ENCODE measurements around the gene KLHL6. TPM values are rescaled to one million over a fixed set of nuclear protein-coding genes. Genes with fewer than 3 reads are reported as not detected.

The KLHL6 gene
- total RNA-seq, 1 experiment from 2014 or later, result not detected

DNA sequence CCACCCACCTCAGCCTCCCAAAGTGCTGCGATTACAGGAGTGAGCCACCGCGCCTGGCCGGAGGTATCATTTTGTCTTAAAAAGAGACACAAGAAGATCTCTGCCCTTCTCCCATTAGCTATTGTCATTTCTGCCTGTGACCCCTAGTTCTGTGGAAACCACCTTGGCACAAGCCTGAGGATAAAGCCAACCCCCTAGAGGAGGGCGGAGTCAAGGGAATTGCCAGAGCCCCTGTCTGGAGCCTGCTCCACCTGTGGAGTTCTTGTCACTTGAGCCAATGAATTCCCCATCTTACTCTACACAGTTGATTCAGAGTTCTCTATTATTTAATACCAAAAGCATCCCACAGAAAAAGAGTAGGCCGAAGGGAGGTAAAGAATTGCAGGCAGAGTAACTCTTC lies 34.9 kb upstream of the KLHL6 start:
- Mint-ChIP-seq H3K4me3 (no peak overlapping the region), H3K36me3 (ENCODE audit: insufficient read depth in 1 of 3, low read depth in 3 of 3) (no peaks in the 10 kb centered on the region), H3K4me1 (peaks cover 19 to 28% of the 10 kb centered on the region in 2 experiments), H3K9me3 (no peaks in the 10 kb centered on the region), H3K27ac (peak overlapping the region in 1 of 3 experiments; percentile 17; a peak in 1 of 7 replicates), H3K27me3 (ENCODE audit: low read depth) (peaks cover 2% of the 10 kb centered on the region)
- no CpG with 5 or more reads among the region's 6 CpGs for WGBS (ENCODE audit: extremely low coverage, insufficient read length, low lambda C conversion rate)
- no peak overlapping the region for H2AFZ ChIP-seq (ENCODE audit: low read length)
- no peak overlapping the region for H2BK15ac ChIP-seq (ENCODE audit: low read depth, low read length)
- no peak overlapping the region for H3K23ac ChIP-seq (ENCODE audit: insufficient read length, low read depth, low read length)
- H3K4ac ChIP-seq (ENCODE audit: low read depth, low read length), result no peak overlapping the region
- TF ChIP-seq, protein P1, sequence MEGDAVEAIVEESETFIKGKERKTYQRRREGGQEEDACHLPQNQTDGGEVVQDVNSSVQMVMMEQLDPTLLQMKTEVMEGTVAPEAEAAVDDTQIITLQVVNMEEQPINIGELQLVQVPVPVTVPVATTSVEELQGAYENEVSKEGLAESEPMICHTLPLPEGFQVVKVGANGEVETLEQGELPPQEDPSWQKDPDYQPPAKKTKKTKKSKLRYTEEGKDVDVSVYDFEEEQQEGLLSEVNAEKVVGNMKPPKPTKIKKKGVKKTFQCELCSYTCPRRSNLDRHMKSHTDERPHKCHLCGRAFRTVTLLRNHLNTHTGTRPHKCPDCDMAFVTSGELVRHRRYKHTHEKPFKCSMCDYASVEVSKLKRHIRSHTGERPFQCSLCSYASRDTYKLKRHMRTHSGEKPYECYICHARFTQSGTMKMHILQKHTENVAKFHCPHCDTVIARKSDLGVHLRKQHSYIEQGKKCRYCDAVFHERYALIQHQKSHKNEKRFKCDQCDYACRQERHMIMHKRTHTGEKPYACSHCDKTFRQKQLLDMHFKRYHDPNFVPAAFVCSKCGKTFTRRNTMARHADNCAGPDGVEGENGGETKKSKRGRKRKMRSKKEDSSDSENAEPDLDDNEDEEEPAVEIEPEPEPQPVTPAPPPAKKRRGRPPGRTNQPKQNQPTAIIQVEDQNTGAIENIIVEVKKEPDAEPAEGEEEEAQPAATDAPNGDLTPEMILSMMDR (conservative IDR thresholded peaks at IDR 0.05), result no peak
- no peaks in the 10 kb centered on the region for H3K9me3 ChIP-seq (ENCODE audit: control insufficient read depth, low read depth, low read length)
- H3K79me2 ChIP-seq (ENCODE audit: insufficient read depth, low read length), result no peaks in the 10 kb centered on the region
- no peaks in the 10 kb centered on the region for H3K23me2 ChIP-seq (ENCODE audit: insufficient read length, low read depth, low read length, poor library complexity, severe bottlenecking)
- H3K18ac ChIP-seq (ENCODE audit: insufficient read length, low read depth, low read length), result no peak overlapping the region
- no peak overlapping the region for H2BK120ac ChIP-seq (ENCODE audit: low read depth, low read length, poor library complexity, severe bottlenecking)
- H4K20me1 ChIP-seq (ENCODE audit: control insufficient read depth, insufficient read depth, insufficient read length), result no peaks in the 10 kb centered on the region
- H3K4me2 ChIP-seq (ENCODE audit: insufficient read depth, insufficient read length, low read length), result no peak overlapping the region
- no peak overlapping the region for H2BK5ac ChIP-seq (ENCODE audit: insufficient read length, low read length)
- no peaks in the 10 kb centered on the region for H3K79me1 ChIP-seq (ENCODE audit: insufficient read depth, low read depth, low read length, poor library complexity, severe bottlenecking)
- no peak overlapping the region for H3K9ac ChIP-seq (ENCODE audit: extremely low read depth, insufficient read length, low read length)
- no peak overlapping the region for H3K56ac ChIP-seq (ENCODE audit: insufficient read length, low read depth, low read length)
- H4K5ac ChIP-seq (ENCODE audit: insufficient read length, low read depth, low read length), result no peak overlapping the region
- H4K91ac ChIP-seq (ENCODE audit: insufficient read length, low read depth, low read length), result no peak overlapping the region
- H3T11ph ChIP-seq (ENCODE audit: low read length), result no peak overlapping the region
- no peak overlapping the region for H2BK12ac ChIP-seq (ENCODE audit: insufficient read length, low read depth, low read length)
- no peaks in the 10 kb centered on the region for H3K27me3 ChIP-seq (ENCODE audit: insufficient read depth, low read length)
- H3K14ac ChIP-seq (ENCODE audit: insufficient read depth, low read length), result no peak overlapping the region
- H3K4me1 ChIP-seq (ENCODE audit: insufficient read depth, low read length), result peaks cover 5% of the 10 kb centered on the region; the same call in 1 of the 2 replicates
- no peak overlapping the region for H4K8ac ChIP-seq (replicated peaks; ENCODE audit: insufficient read length, low read depth, low read length)
- no peak for DNase-seq
- H2AK5ac ChIP-seq (ENCODE audit: insufficient read length, low read length), result no peak overlapping the region
- H2BK20ac ChIP-seq (ENCODE audit: low read depth, low read length, poor library complexity, severe bottlenecking), result no peak overlapping the region
- H3K27ac ChIP-seq (ENCODE audit: insufficient read length, low read depth, low read length), result no peak overlapping the region

Measured in H9 (cell line).